K562 (cell line): ENCODE measurements around the gene CUX1. TPM values are rescaled to one million over a fixed set of nuclear protein-coding genes. Genes with fewer than 3 reads are reported as not detected.

Source experiments
- ATAC-seq: fragments of 200-7000 bp; cut with Tn5 transposase; 3 replicates; pipeline ENCODE4 v1.9.1; 2020; ENCODE audit warnings: moderate library complexity
- BruUV-seq: library from RNA; stranded (reverse); fragments of 400-500 nt; replicated peaks from 2 replicates; lab custom pipeline; 2021; lab: Mats Ljungman, UMichigan
- CTCF ChIA-PET: fragments of 300-600 bp; formaldehyde crosslinking; extraction: SDS; loops from one replicate; lab custom pipeline; 2021; ENCODE audit warnings: low intra/inter-chr PET ratio; lab: Yijun Ruan, JAX
- POLR2A ChIA-PET: fragments of 300-600, 350-650 bp; sonication (Branson Sonifier 250); formaldehyde crosslinking; extraction: SDS; loops from one replicate; lab custom pipeline; 2021; ENCODE audit warnings: antibody characterized with exemption, inconsistent platforms; lab: Yijun Ruan, JAX
- DNase-seq, 4 experiments: peaks; one replicate each; pipeline versions ENCODE4 v3.0.0 to v3.0.0-alpha.2; 2011 to 2018; ENCODE audit warnings: low spot score in 3 of 4, mixed read lengths in 3 of 4; ENCODE audit errors: extremely low read depth in 1 of 4
- FAIRE-seq: peaks from 2 replicates; lab custom pipeline; 2011; peaks lifted over from hg19 to GRCh38; lab: Jason Lieb, UNC
- H2AFZ ChIP-seq: 2 replicates; pipeline ENCODE4 v1.6.0; 2011; ENCODE audit warnings: low read depth, low read length, control low read depth, inconsistent platforms
- H3K27ac ChIP-seq: fragments of 200-600 bp; 3 replicates; pipeline ENCODE4 v1.8.0; 2011; ENCODE audit warnings: low read depth, mild to moderate bottlenecking, control low read depth, inconsistent platforms, low read length, moderate library complexity, mixed read lengths; ENCODE audit errors: extremely low read depth
- H3K27me3 ChIP-seq, 2 experiments: fragments of 300-600 bp in 1 of 2; 2 replicates in 1 of 2; 3 replicates in 1 of 2; pipeline versions ENCODE4 v1.6.0 to v1.8.0; 2011; ENCODE audit warnings: inconsistent platforms in 2 of 2, low read length in 2 of 2, mild to moderate bottlenecking in 1 of 2, mixed read lengths in 1 of 2, moderate library complexity in 1 of 2; ENCODE audit not compliant: control insufficient read depth in 2 of 2, insufficient read depth in 2 of 2
- H3K36me3 ChIP-seq: fragments of 300-600 bp; 3 replicates; pipeline ENCODE4 v1.8.0; 2011; ENCODE audit warnings: mild to moderate bottlenecking, low read length, inconsistent platforms; ENCODE audit not compliant: control insufficient read depth, insufficient read depth
- H3K4me1 ChIP-seq, 2 experiments: fragments of 200-600 bp in 1 of 2; replicated peaks in 1 of 2; 2 replicates in 1 of 2; 3 replicates in 1 of 2; pipeline versions ENCODE4 v1.5.1 to v1.8.0; 2011; ENCODE audit warnings: inconsistent platforms in 2 of 2, low read length in 2 of 2, mild to moderate bottlenecking in 1 of 2, mixed read lengths in 1 of 2, moderate library complexity in 1 of 2; ENCODE audit not compliant: control insufficient read depth in 2 of 2, insufficient read depth in 2 of 2
- H3K4me2 ChIP-seq: 2 replicates; pipeline ENCODE4 v1.6.1; 2011; ENCODE audit warnings: low read length, control low read depth, inconsistent platforms, mixed read lengths; ENCODE audit not compliant: insufficient read depth
- H3K4me3 ChIP-seq: fragments of 200-600 bp; sonication (generic), shearing (Covaris generic); 2 replicates; pipeline ENCODE4 v1.5.1; 2016; ENCODE audit warnings: control low read depth, inconsistent platforms
- H3K79me2 ChIP-seq: fragments of 200-600 bp; 3 replicates; pipeline ENCODE4 v1.8.0; 2011; ENCODE audit warnings: low read length, inconsistent platforms; ENCODE audit not compliant: control insufficient read depth, insufficient read depth
- H3K9ac ChIP-seq, 2 experiments: 2 replicates each; pipeline versions ENCODE4 v1.6.0 to v1.6.1; 2011; ENCODE audit warnings: low read depth in 2 of 2, low read length in 2 of 2, control low read depth in 1 of 2, inconsistent platforms in 1 of 2, mild to moderate bottlenecking in 1 of 2, mixed read lengths in 1 of 2; ENCODE audit not compliant: insufficient read depth in 1 of 2
- H3K9me1 ChIP-seq: one replicate; pipeline ENCODE4 v1.6.0; 2011; ENCODE audit warnings: inconsistent platforms, mild to moderate bottlenecking, low read length, moderate library complexity; ENCODE audit not compliant: control insufficient read depth, insufficient read depth
- H3K9me3 ChIP-seq: replicated peaks from 2 replicates; pipeline ENCODE4 v1.5.1; 2011; ENCODE audit warnings: low read depth, low read length, inconsistent platforms; ENCODE audit not compliant: control insufficient read depth, insufficient read depth
- H4K20me1 ChIP-seq: replicated peaks from 2 replicates; pipeline ENCODE4 v1.6.1; 2011; ENCODE audit warnings: low read length, inconsistent platforms, mixed read lengths; ENCODE audit not compliant: control insufficient read depth, insufficient read depth
- ATF2 ChIP-seq: sonication (generic); formaldehyde crosslinking; IDR thresholded peaks from 2 replicates; pipeline ENCODE4 v1.8.1; 2022; ENCODE audit warnings: missing genetic modification reagents
- BCOR ChIP-seq: fragments of 450-650 bp; IDR thresholded peaks from 2 replicates; pipeline ENCODE4 v1.6.1; 2016
- CBX2 ChIP-seq: fragments of 200-600 bp; sonication (generic); IDR thresholded peaks from one replicate; pipeline ENCODE4 v1.6.1; 2012; ENCODE audit warnings: mild to moderate bottlenecking, low read length, inconsistent platforms; ENCODE audit not compliant: insufficient read depth, poor library complexity, severe bottlenecking
- IFI16 ChIP-seq: fragments of 250-450 bp; sonication (Bioruptor Pico); IDR thresholded peaks from 2 replicates; pipeline ENCODE4 v2.1.2; 2022; ENCODE audit warnings: mild to moderate bottlenecking, inconsistent platforms
- KAT2B ChIP-seq: IDR thresholded peaks from one replicate; pipeline ENCODE4 v1.6.1; 2012; ENCODE audit warnings: low read depth, mild to moderate bottlenecking, control low read depth, inconsistent platforms, low read length, moderate library complexity
- NCOA2 ChIP-seq, 2 experiments: fragments of 450-650 bp; IDR thresholded peaks; 2 replicates each; pipeline ENCODE4 v1.6.1; 2018; ENCODE audit warnings: mild to moderate bottlenecking in 2 of 2, moderate library complexity in 1 of 2; ENCODE audit not compliant: partially characterized antibody in 2 of 2
- NFIC ChIP-seq: fragments of 450-650 bp; IDR thresholded peaks from 2 replicates; pipeline ENCODE4 v1.6.1; 2017; ENCODE audit warnings: mild to moderate bottlenecking, inconsistent platforms
- PTBP1 ChIP-seq: fragments of 200-400 bp; formaldehyde crosslinking; IDR thresholded peaks from 2 replicates; pipeline ENCODE4 v1.6.1; 2017; ENCODE audit warnings: low read depth, low read length
- RFX7 ChIP-seq: fragments of 250-450 bp; sonication (Bioruptor Pico); IDR thresholded peaks from 2 replicates; pipeline ENCODE4 v1.5.1; 2021; ENCODE audit warnings: mild to moderate bottlenecking
- SAP30 ChIP-seq: fragments of 200-600 bp; sonication (generic); IDR thresholded peaks from 2 replicates; pipeline ENCODE4 v1.6.1; 2012; ENCODE audit warnings: borderline replicate concordance, low read depth, mild to moderate bottlenecking, moderate library complexity, low read length, control low read depth, inconsistent platforms; ENCODE audit not compliant: insufficient read depth, poor library complexity, severe bottlenecking
- SIN3B ChIP-seq: fragments of 450-650 bp; IDR thresholded peaks from 2 replicates; pipeline ENCODE4 v1.6.1; 2017; ENCODE audit warnings: low read depth, mild to moderate bottlenecking, moderate library complexity
- SIX5 ChIP-seq, 2 experiments: IDR thresholded peaks; 2 replicates each; pipeline ENCODE4 v1.6.1; 2011; ENCODE audit warnings: low read length in 2 of 2, borderline replicate concordance in 1 of 2, low read depth in 1 of 2, mild to moderate bottlenecking in 1 of 2, moderate library complexity in 1 of 2; ENCODE audit not compliant: insufficient read depth in 1 of 2
- YY1 ChIP-seq, 3 experiments: IDR thresholded peaks; 2 replicates each; pipeline ENCODE4 v1.6.1; 2011; ENCODE audit warnings: low read length in 2 of 3, mild to moderate bottlenecking in 2 of 3, moderate library complexity in 2 of 3, borderline replicate concordance in 1 of 3, control low read depth in 1 of 3, low read depth in 1 of 3; ENCODE audit not compliant: insufficient read depth in 3 of 3, insufficient replicate concordance in 2 of 3, control insufficient read depth in 1 of 3, insufficient read length in 1 of 3; ENCODE audit errors: extremely low read depth in 1 of 3
- ZKSCAN1 ChIP-seq: fragments of 150-350 bp; IDR thresholded peaks from 2 replicates; pipeline ENCODE4 v1.6.1; 2016; ENCODE audit warnings: low read depth, low read length
- ZNF121 ChIP-seq: sonication (generic); formaldehyde crosslinking; conservative IDR thresholded peaks from 2 replicates; pipeline ENCODE4 v1.8.0; 2022; ENCODE audit warnings: missing genetic modification reagents
- ZNF280B ChIP-seq: fragments of 250-450 bp; sonication (Bioruptor Pico); IDR thresholded peaks from 2 replicates; pipeline ENCODE4 v1.5.1; 2021; ENCODE audit warnings: mild to moderate bottlenecking
- ZNF551 ChIP-seq: fragments of 250-450 bp; sonication (Bioruptor Pico); IDR thresholded peaks from 2 replicates; pipeline ENCODE4 v1.5.0; 2021; ENCODE audit warnings: mild to moderate bottlenecking, moderate library complexity
- WGBS: fragments of 100-300 bp; shearing (Covaris generic); methylation state at CpG from one replicate; pipeline ENCODE4 v1.1.6; 2016; ENCODE audit warnings: low coverage, mixed read lengths; ENCODE audit not compliant: insufficient coverage; ENCODE audit errors: missing lambda C conversion rate; 5-methylcytosine and 5-hydroxymethylcytosine counted together
- in situ Hi-C: fragments of 300-500 bp; cut with MboI; formaldehyde crosslinking; loops from 4 replicates; pipeline ENCODE4 v1.15.0; 2018; ENCODE audit warnings: inconsistent platforms, mixed read lengths
- intact Hi-C: fragments of 100-400 bp; cut with micrococcal nuclease; formaldehyde crosslinking; loops from 2 replicates; pipeline ENCODE4 v1.14.2; 2022
- polyA plus RNA-seq, 8 experiments: library from polyadenylated mRNA; depleted of rRNA in 4 of 8; stranded (reverse) in 5 of 8; unstranded in 3 of 8; fragments of >200 nt; fragmentation: Nextera tagmentation in 2 of 8; fragmentation: Illumina TruSeq in 1 of 8; extraction: Ambion mirVana in 2 of 8; extraction: Trizol in 1 of 8; gene quantifications; 2 replicates each; pipeline versions ENCODE4 v1.2.1 to v1.2.3, GENCODE V29; 2011 to 2014; ENCODE audit warnings: inconsistent platforms in 1 of 8, missing spikeins in 1 of 8
- total RNA-seq, 7 experiments: library from RNA; depleted of rRNA in 6 of 7; stranded (reverse); fragments of >200 nt in 6 of 7; fragmentation: Illumina TruSeq in 2 of 7; extraction: Trizol in 2 of 7; gene quantifications; 2 replicates each; pipeline versions ENCODE4 v1.2.1 to v1.2.3, GENCODE V29; 2011 to 2021; ENCODE audit warnings: low replicate concordance in 1 of 7

The CUX1 gene
- total and polyA plus RNA-seq, 9 of the 15 experiments (the other 6 are each of a cell fraction or from before 2014, with no cell fraction given): 3.6 to 55.3 (median 25.2) TPM

- TF ChIP-seq NFIC: no peak
- no peak for TF ChIP-seq SIN3B
- TF ChIP-seq KAT2B: no peak
- TF ChIP-seq ZNF280B (CRISPR knock-in tag): no peak
Measured at GRCh38 chr7:102220960-102221800, 403.8 kb downstream of the CUX1 start (continued).

- WGBS: 86% methylated on average over 9 of the region's 9 CpGs
- in situ Hi-C loops (no loop called here), intact Hi-C loops (no loop called here)
- FAIRE-seq: peak; percentile 23
- Histone ChIP-seq H3K79me2 (no peaks in the 10 kb centered on the region), H4K20me1 (peaks cover 3% of the 10 kb centered on the region; the same call in 1 of the 2 replicates), H3K27me3 (no peaks in the 10 kb centered on the region), H3K27ac (no peak overlapping the region), H2AFZ (no peak overlapping the region), H3K4me2 (no peak overlapping the region), H3K4me1 (no peaks in the 10 kb centered on the region), H3K9ac (no peak overlapping the region), H3K36me3 (peaks cover 6% of the 10 kb centered on the region; the same call in 1 of the 3 replicates), H3K9me3 (no peaks in the 10 kb centered on the region), H3K9me1 (no peaks in the 10 kb centered on the region), H3K4me3 (no peak overlapping the region)
- DNase-seq: no peak
- TF ChIP-seq ZKSCAN1 (0 out of 2 replicates have a peak, but pooled peaks have one; percentile 42), RFX7 (CRISPR knock-in tag) (no peak), PTBP1 (no peak), YY1 (IDR thresholded peaks at IDR 0.05; ENCODE audit: borderline replicate concordance in 1 of 3, control insufficient read depth in 1 of 3, extremely low read depth in 1 of 3, insufficient read depth in 3 of 3, insufficient read length in 1 of 3, insufficient replicate concordance in 2 of 3, low read depth in 1 of 3, low read length in 2 of 3) (no peak), ZNF551 (CRISPR knock-in tag) (no peak), NCOA2 (IDR thresholded peaks at IDR 0.05; ENCODE audit: partially characterized antibody in 2 of 2) (no peak), ZNF121 (CRISPR knock-in tag) (peak; percentile 45; the same call in 1 of the 2 replicates), ATF2 (CRISPR knock-in tag) (no peak), CBX2 (no peak), SAP30 (no peak), SIX5 (IDR thresholded peaks at IDR 0.05; ENCODE audit: borderline replicate concordance in 1 of 2, insufficient read depth in 1 of 2, low read depth in 1 of 2, low read length in 2 of 2) (no peak), IFI16 (CRISPR knock-in tag) (no peak), BCOR (no peak)
- BruUV-seq: no TSS peak
- POLR2A ChIA-PET: interaction anchor here (0.6 to 0.9 kb wide), 2 partner anchors 64 to 619 kb away, joined by 3 to 4 read pairs; no protein-coding TSS in a partner anchor
- ATAC-seq: no peak
- CTCF ChIA-PET: no interaction called here
Measured at GRCh38 chr7:102221961-102222360, 404.5 kb downstream of the CUX1 start.
